CD14-positive monocyte (primary cell): Measurements from ENCODE around the gene CSRNP3. TPM values are rescaled to one million over a fixed set of nuclear protein-coding genes. Genes with fewer than 3 reads are reported as not detected.

Experiments
- DNase-seq, 3 donors: peaks; one replicate each; pipeline ENCODE4 v3.0.0-alpha.2; 2011 to 2022
- H2AFZ ChIP-seq: 2 replicates; pipeline ENCODE4 v1.6.0; 2012; ENCODE audit warnings: mild to moderate bottlenecking, low read depth, low read length, inconsistent platforms; ENCODE audit not compliant: insufficient read depth, poor library complexity, severe bottlenecking
- H3K27ac ChIP-seq, 2 donors: 1 replicate in 1 of 2; 2 replicates in 1 of 2; pipeline ENCODE4 v1.5.1; 2012 to 2013; ENCODE audit warnings: low read length in 2 of 2, control low read depth in 1 of 2, inconsistent platforms in 1 of 2, low read depth in 1 of 2, mild to moderate bottlenecking in 1 of 2
- H3K27me3 ChIP-seq, 2 donors: one replicate each; pipeline versions ENCODE4 v1.6.0 to v1.6.1; 2011 to 2013; ENCODE audit warnings: low read length in 2 of 2; ENCODE audit not compliant: control insufficient read depth in 2 of 2, insufficient read depth in 2 of 2
- H3K36me3 ChIP-seq, 2 donors: replicated peaks in 1 of 2; 1 replicate in 1 of 2; 2 replicates in 1 of 2; pipeline versions ENCODE4 v1.5.1 to v1.6.1; 2012 to 2013; ENCODE audit warnings: low read length in 2 of 2, control low read depth in 1 of 2, inconsistent platforms in 1 of 2, mild to moderate bottlenecking in 1 of 2; ENCODE audit not compliant: insufficient read depth in 2 of 2, control insufficient read depth in 1 of 2
- H3K4me1 ChIP-seq, 2 donors: 1 replicate in 1 of 2; 2 replicates in 1 of 2; pipeline versions ENCODE4 v1.5.1 to v1.6.1; 2012 to 2013; ENCODE audit warnings: low read length in 2 of 2, control low read depth in 1 of 2, inconsistent platforms in 1 of 2, mild to moderate bottlenecking in 1 of 2, moderate library complexity in 1 of 2; ENCODE audit not compliant: insufficient read depth in 2 of 2, control insufficient read depth in 1 of 2
- H3K4me2 ChIP-seq: replicated peaks from 2 replicates; pipeline ENCODE3; 2012; ENCODE audit warnings: low read length, moderate library complexity, mild to moderate bottlenecking; ENCODE audit not compliant: poor library complexity, severe bottlenecking; ENCODE audit errors: extremely low read depth
- H3K4me3 ChIP-seq, 3 experiments: fragments of 200-600 bp in 1 of 3; sonication (generic) in 1 of 3; replicated peaks in 1 of 3; 1 replicate in 2 of 3; 2 replicates in 1 of 3; pipeline ENCODE4 v1.5.1; 2011 to 2013; ENCODE audit warnings: low read length in 3 of 3, mild to moderate bottlenecking in 3 of 3, control low read depth in 2 of 3, low read depth in 2 of 3, inconsistent platforms in 1 of 3, moderate library complexity in 1 of 3
- H3K79me2 ChIP-seq: 2 replicates; pipeline ENCODE4 v1.6.0; 2012; ENCODE audit warnings: mild to moderate bottlenecking, control low read depth, inconsistent platforms, low read length, moderate library complexity; ENCODE audit not compliant: insufficient read depth
- H3K9ac ChIP-seq: 2 replicates; pipeline ENCODE4 v1.6.0; 2017; ENCODE audit warnings: low read length, mild to moderate bottlenecking; ENCODE audit not compliant: insufficient read depth, poor library complexity, severe bottlenecking
- H3K9me3 ChIP-seq, 2 donors: replicated peaks in 1 of 2; 1 replicate in 1 of 2; 2 replicates in 1 of 2; pipeline versions ENCODE4 v1.5.1 to v1.6.1; 2012 to 2013; ENCODE audit warnings: low read length in 2 of 2, control low read depth in 1 of 2; ENCODE audit not compliant: control insufficient read depth in 1 of 2, insufficient read depth in 1 of 2
- H4K20me1 ChIP-seq: 2 replicates; pipeline ENCODE4 v1.6.0; 2012; ENCODE audit warnings: mild to moderate bottlenecking, low read length, control low read depth, moderate library complexity; ENCODE audit not compliant: insufficient read depth
- H3K27ac Mint-ChIP-seq, 7 donors: one replicate each; pipeline ENCODE4 v1.8.0; 2020; ENCODE audit warnings: mild to moderate bottlenecking in 7 of 7, mixed read lengths in 7 of 7, moderate library complexity in 6 of 7, inconsistent platforms in 2 of 7
- H3K27me3 Mint-ChIP-seq, 3 donors: one replicate each; pipeline ENCODE4 v1.8.0; 2021 to 2022; ENCODE audit warnings: low read depth in 3 of 3, mild to moderate bottlenecking in 3 of 3, mixed read lengths in 3 of 3, moderate library complexity in 3 of 3, inconsistent platforms in 1 of 3
- H3K36me3 Mint-ChIP-seq, 2 donors: one replicate each; pipeline ENCODE4 v1.8.0; 2020; ENCODE audit warnings: mixed read lengths in 2 of 2, inconsistent platforms in 1 of 2, mild to moderate bottlenecking in 1 of 2
- H3K4me1 Mint-ChIP-seq: one replicate; pipeline ENCODE4 v1.8.0; 2020; ENCODE audit warnings: mild to moderate bottlenecking, mixed read lengths
- H3K4me3 Mint-ChIP-seq, 2 donors: one replicate each; pipeline ENCODE4 v1.8.0; 2020; ENCODE audit warnings: mild to moderate bottlenecking in 2 of 2, mixed read lengths in 2 of 2, moderate library complexity in 1 of 2
- H3K9me3 Mint-ChIP-seq, 7 donors: one replicate each; pipeline ENCODE4 v1.8.0; 2020 to 2022; ENCODE audit warnings: mixed read lengths in 7 of 7, mild to moderate bottlenecking in 6 of 7, moderate library complexity in 6 of 7, inconsistent platforms in 2 of 7
- WGBS: methylation state at CpG from one replicate; pipeline ENCODE4 v1.1.5; 2013; ENCODE audit warnings: missing lambda C conversion rate; ENCODE audit not compliant: insufficient coverage; 5-methylcytosine and 5-hydroxymethylcytosine counted together
- intact Hi-C, 2 donors: fragments of 100-400 bp; cut with micrococcal nuclease; formaldehyde crosslinking; loops; one replicate each; pipeline versions ENCODE4 v1.15.0 to v1.15.1; 2023
- polyA minus RNA-seq: library from RNA; depleted of rRNA, polyadenylated mRNA; stranded (reverse); fragments of >200 nt; gene quantifications from 2 replicates; pipeline ENCODE4 v1.2.3, GENCODE V29; 2012
- polyA plus RNA-seq, 3 donors: library from polyadenylated mRNA; depleted of rRNA in 1 of 3; unstranded in 2 of 3; stranded (reverse) in 1 of 3; fragments of 300-500 nt in 2 of 3; fragments of >200 nt in 1 of 3; fragmentation: Illumina TruSeq in 2 of 3; gene quantifications; 1 replicate in 2 of 3; 2 replicates in 1 of 3; pipeline ENCODE4 v1.2.3, GENCODE V29; 2012 to 2021
- total RNA-seq, 12 experiments: library from RNA in 1 of 12; stranded (reverse) in 1 of 12; fragments of 120-200 nt in 1 of 12; gene quantifications; one replicate each; pipeline ENCODE4 v1.2.4 and lab custom pipeline; 2013 to 2026; ENCODE audit warnings: mixed read lengths in 6 of 12, inconsistent platforms in 1 of 12
- TF ChIP-seq, protein P1 (sequence below): fragments of 200-600 bp; IDR thresholded peaks from one replicate; pipeline ENCODE4 v1.8.0; 2022; ENCODE audit warnings: antibody characterized with exemption, mild to moderate bottlenecking

CSRNP3 gene, protein sequence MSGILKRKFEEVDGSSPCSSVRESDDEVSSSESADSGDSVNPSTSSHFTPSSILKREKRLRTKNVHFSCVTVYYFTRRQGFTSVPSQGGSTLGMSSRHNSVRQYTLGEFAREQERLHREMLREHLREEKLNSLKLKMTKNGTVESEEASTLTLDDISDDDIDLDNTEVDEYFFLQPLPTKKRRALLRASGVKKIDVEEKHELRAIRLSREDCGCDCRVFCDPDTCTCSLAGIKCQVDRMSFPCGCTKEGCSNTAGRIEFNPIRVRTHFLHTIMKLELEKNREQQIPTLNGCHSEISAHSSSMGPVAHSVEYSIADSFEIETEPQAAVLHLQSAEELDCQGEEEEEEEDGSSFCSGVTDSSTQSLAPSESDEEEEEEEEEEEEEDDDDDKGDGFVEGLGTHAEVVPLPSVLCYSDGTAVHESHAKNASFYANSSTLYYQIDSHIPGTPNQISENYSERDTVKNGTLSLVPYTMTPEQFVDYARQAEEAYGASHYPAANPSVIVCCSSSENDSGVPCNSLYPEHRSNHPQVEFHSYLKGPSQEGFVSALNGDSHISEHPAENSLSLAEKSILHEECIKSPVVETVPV
- 0.10 TPM for total RNA-seq (2013)
- not detected for polyA plus RNA-seq
- not detected in 2 replicates for polyA minus RNA-seq
- total RNA-seq (lab: John Stamatoyannopoulos, UW) = 0 to 5.8 (median 0.20) reads per million in 11 experiments

GRCh38 chr2:165469417-165469816 is at the start of gene CSRNP3:
Gene CSRNP3 (plus strand): TSS chr2:165469698. CDS start chr2:165595066, 125,368 bp downstream.
- no peak within 1 kb of the TSS for H3K27ac Mint-ChIP-seq
- H3K9me3 Mint-ChIP-seq = no peaks in the 10 kb centered on the region
- H3K4me1 ChIP-seq = no peaks in the 10 kb centered on the region
- intact Hi-C loops = no loop called here
- H3K36me3 Mint-ChIP-seq = no peaks in the 10 kb centered on the region
- H3K36me3 ChIP-seq = no peaks in the 10 kb centered on the region
- H3K27ac ChIP-seq = no peak within 1 kb of the TSS
- H3K27me3 Mint-ChIP-seq = peaks cover 0 to 2% (median 2%) of the 10 kb centered on the region in 3 donors
- no peak within 1 kb of the TSS for H3K9ac ChIP-seq
- H2AFZ ChIP-seq = no peak within 1 kb of the TSS
- H3K79me2 ChIP-seq = no peaks in the 10 kb centered on the region
- TF ChIP-seq, protein P1, sequence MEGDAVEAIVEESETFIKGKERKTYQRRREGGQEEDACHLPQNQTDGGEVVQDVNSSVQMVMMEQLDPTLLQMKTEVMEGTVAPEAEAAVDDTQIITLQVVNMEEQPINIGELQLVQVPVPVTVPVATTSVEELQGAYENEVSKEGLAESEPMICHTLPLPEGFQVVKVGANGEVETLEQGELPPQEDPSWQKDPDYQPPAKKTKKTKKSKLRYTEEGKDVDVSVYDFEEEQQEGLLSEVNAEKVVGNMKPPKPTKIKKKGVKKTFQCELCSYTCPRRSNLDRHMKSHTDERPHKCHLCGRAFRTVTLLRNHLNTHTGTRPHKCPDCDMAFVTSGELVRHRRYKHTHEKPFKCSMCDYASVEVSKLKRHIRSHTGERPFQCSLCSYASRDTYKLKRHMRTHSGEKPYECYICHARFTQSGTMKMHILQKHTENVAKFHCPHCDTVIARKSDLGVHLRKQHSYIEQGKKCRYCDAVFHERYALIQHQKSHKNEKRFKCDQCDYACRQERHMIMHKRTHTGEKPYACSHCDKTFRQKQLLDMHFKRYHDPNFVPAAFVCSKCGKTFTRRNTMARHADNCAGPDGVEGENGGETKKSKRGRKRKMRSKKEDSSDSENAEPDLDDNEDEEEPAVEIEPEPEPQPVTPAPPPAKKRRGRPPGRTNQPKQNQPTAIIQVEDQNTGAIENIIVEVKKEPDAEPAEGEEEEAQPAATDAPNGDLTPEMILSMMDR = no peak
- H3K4me3 Mint-ChIP-seq = no peak within 1 kb of the TSS
- WGBS = 40% methylated on average over 2 of the region's 8 CpGs
- H4K20me1 ChIP-seq = no peaks in the 10 kb centered on the region
- no peak within 1 kb of the TSS for H3K4me3 ChIP-seq
- H3K9me3 ChIP-seq = no peaks in the 10 kb centered on the region
- no peaks in the 10 kb centered on the region for H3K4me1 Mint-ChIP-seq
- DNase-seq = no peak
- no peaks in the 10 kb centered on the region for H3K27me3 ChIP-seq
- no peak within 1 kb of the TSS for H3K4me2 ChIP-seq

GRCh38 chr2:165420231-165420630 is 49.3 kb upstream of the CSRNP3 start:
- Mint-ChIP-seq H3K27me3 (no peaks in the 10 kb centered on the region), H3K27ac (no peak overlapping the region), H3K9me3 (peaks cover 9 to 21% (median 12%) of the 10 kb centered on the region in 7 donors), H3K4me3 (no peak overlapping the region), H3K36me3 (no peaks in the 10 kb centered on the region), H3K4me1 (no peaks in the 10 kb centered on the region)
- Histone ChIP-seq H3K4me1 (no peaks in the 10 kb centered on the region), H3K36me3 (no peaks in the 10 kb centered on the region), H3K27ac (no peak overlapping the region), H3K9me3 (peaks cover 0 to 17% of the 10 kb centered on the region in 2 donors), H3K27me3 (no peaks in the 10 kb centered on the region), H4K20me1 (no peaks in the 10 kb centered on the region), H3K9ac (no peak overlapping the region), H3K4me3 (no peak overlapping the region), H3K4me2 (no peak overlapping the region), H2AFZ (no peak overlapping the region), H3K79me2 (no peaks in the 10 kb centered on the region)
- DNase-seq = no peak
- TF ChIP-seq, protein P1 = no peak
- intact Hi-C loops = no loop called here
